ENCODE results near the gene PDHX.
A peak's percentile ranks its signal among the peaks of the same experiment; 100 is the strongest.
"Not testable (repeated sequence)": the region's sequence is repeated elsewhere in the genome, so short reads cannot be mapped to it uniquely, and the experiment has no call there.

Gene PDHX

DNA sequence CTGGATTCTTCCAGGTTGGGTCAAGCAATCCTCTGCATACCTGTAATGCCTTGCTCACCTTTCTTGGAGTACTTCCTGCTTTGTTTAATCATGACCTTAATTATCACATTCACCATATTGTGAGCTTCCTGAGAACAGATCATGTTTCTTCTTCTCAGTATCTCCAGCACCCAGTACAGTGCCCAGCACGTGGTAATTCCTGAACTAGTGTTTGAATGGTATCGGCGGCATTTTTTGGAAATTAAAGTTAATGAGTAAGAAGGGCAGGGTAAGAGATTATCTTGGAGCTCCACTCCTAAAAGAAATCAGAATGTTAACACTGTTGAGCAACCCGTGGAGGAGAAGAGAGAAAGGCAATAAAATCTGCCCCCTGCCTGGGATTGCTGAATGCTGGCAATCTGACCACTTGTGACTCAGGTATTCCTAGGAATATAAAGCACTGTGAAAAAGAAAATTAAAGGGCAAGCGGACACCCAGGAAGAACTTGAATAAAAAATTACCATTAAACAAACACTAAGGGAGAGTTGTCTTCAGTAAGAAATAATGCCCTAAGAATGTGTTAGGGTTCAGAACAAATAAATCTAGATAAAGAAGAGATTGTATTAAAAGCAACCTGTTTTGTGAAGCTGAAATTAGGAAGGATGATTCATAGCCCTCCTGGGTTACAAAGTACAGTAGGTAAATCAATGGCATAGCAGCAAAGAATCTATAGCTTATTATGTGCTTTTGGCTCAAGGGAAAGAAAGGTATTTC is 92.9 kb downstream of the PDHX start:
- Mint-ChIP-seq H3K27ac (no peak overlapping the region), H3K36me3 (peaks cover 6% of the 10 kb centered on the region), H3K9me3 (ENCODE audit: low read depth) (no peaks in the 10 kb centered on the region), H3K4me3 (peak overlapping the region; percentile 20), H3K27me3 (no peaks in the 10 kb centered on the region), H3K4me1 (ENCODE audit: low read depth) (peaks cover 65% of the 10 kb centered on the region)

DNA sequence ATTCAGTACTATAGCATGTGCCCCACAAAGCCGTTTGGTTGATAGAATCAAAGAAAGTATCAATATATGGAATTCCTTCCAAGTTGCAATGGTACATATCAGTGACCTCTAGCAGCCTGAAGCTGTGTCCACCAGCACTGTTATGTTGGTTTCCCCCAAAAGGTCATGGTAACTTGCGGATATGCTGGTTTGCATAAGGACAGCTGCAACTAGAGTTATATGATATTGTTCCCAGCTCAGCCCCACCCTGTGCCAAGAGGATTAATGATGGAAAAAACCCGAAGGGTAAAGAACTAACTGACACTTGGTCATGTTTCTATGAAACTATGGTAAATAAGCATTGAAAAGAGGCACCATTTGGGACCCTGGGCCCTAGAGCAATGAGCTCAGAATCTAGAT is 93.5 kb downstream of the PDHX start:
- H3K27ac Mint-ChIP-seq: no peak overlapping the region
- H3K4me3 Mint-ChIP-seq: no peak overlapping the region
- H3K4me1 Mint-ChIP-seq (ENCODE audit: low read depth): peaks cover 67% of the 10 kb centered on the region
- peaks cover 2% of the 10 kb centered on the region for H3K36me3 Mint-ChIP-seq
- H3K9me3 Mint-ChIP-seq (ENCODE audit: low read depth): no peaks in the 10 kb centered on the region
- H3K27me3 Mint-ChIP-seq: no peaks in the 10 kb centered on the region

DNA sequence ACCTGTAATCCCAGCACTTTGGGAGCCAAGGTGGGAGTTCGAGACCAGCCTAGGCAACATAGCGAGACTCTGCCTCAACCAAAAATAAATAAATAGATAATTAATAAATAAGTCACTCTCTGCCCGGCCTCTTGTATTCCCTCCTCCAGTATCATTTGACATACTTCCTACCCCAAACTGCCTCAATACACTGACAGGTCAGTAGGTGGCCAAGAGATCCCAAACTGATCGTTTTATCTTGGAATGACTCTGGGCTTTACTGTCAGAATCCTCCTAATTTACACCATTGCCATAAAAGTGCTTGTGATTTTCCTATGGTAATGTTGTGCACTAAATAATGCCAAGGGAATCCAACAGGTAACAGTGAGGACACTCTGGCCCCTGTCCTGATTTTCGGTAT is 94.2 kb downstream of the PDHX start:
- Mint-ChIP-seq H3K4me1 (ENCODE audit: low read depth) (peaks cover 67% of the 10 kb centered on the region), H3K9me3 (ENCODE audit: low read depth) (no peaks in the 10 kb centered on the region), H3K4me3 (no peak overlapping the region), H3K27me3 (no peaks in the 10 kb centered on the region), H3K36me3 (peaks cover 2% of the 10 kb centered on the region), H3K27ac (no peak overlapping the region)

DNA sequence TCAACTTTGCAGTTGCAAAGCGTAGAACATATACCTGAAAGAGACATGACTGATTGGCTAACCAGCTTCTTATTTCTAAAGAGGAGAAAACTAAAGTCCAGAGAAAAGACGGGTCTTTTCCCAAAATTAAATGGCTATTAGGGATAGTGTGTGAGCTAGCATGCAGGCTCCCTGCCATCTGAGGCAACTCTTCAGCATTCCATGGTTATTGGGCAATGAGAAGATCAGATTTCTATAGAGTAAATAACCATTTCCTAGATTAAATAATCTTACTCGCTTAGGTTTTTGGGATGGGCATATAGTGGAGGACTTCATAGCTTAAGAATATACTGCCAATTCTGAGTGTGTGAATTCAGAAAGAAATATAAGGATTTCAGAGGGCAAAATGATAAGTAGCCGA is 95.0 kb downstream of the PDHX start:
- Mint-ChIP-seq H3K36me3 (peaks cover 2% of the 10 kb centered on the region), H3K4me3 (peak overlapping the region; percentile 3), H3K27ac (no peak overlapping the region), H3K27me3 (no peaks in the 10 kb centered on the region), H3K9me3 (ENCODE audit: low read depth) (no peaks in the 10 kb centered on the region), H3K4me1 (ENCODE audit: low read depth) (peaks cover 64% of the 10 kb centered on the region)

DNA sequence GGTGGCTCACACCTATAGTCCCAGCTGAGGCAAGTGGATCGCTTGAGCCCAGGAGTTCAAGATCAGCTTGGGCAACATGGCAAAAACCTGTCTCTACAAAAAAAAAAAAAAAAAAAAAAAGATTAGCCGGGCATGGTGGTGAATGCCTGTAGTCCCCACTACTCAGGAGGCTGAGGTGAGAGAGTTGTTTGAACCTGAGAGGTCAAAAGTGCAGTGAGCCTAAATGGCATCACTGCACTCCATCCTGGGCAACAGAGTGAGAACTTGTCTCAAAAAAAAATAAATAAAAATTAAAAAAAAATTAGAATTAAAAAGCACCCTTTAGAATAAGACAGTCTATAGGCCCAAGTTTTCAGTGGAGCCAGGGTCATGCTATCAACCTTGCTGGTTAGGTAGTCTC is 95.5 kb downstream of the PDHX start:
- H3K36me3 Mint-ChIP-seq: peaks cover 2% of the 10 kb centered on the region
- H3K27ac Mint-ChIP-seq: peak overlapping the region; percentile 90
- H3K27me3 Mint-ChIP-seq: no peaks in the 10 kb centered on the region
- peak overlapping the region; percentile 60 for H3K4me3 Mint-ChIP-seq
- peaks cover 58% of the 10 kb centered on the region for H3K4me1 Mint-ChIP-seq (ENCODE audit: low read depth)
- H3K9me3 Mint-ChIP-seq (ENCODE audit: low read depth): no peaks in the 10 kb centered on the region

DNA sequence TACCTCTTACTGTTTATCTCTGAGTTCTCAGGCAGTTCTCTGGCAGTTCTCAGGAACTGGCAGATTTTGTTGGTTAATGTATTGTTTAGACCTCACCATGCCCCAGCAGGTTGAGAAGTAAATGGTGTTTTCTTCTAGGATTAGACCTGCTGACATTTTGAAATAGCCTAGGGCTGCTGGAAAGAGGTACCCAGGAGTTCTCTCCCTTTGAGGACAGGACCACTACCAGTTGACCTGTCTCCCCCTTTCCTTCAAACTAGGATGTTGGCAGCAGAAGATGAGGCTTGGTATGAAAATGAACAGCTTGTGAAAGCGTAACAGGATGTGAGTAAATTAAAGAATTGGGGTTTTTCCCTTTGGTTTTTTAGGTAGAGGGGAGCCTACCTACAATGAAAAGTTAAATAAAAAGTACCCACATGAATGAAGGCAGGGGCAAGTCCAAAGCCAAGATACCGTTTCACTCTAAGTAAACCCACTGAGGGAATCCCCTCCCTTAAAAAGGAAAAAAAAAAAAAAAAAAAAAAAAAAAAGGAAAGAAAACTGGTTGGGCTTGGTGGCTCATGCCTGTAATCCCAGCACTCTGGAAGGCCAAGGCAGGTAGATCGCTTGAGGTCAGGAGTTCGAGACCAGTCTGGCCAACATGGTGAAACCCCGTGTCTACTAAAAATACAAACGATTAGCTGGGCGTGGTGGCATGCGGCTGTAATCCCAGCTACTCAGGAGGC is 96.2 kb downstream of the PDHX start:
- no peaks in the 10 kb centered on the region for H3K27me3 Mint-ChIP-seq
- H3K27ac Mint-ChIP-seq: peak overlapping the region; percentile 90
- H3K4me3 Mint-ChIP-seq: peak overlapping the region; percentile 60
- H3K9me3 Mint-ChIP-seq (ENCODE audit: low read depth): no peaks in the 10 kb centered on the region
- H3K4me1 Mint-ChIP-seq (ENCODE audit: low read depth): peaks cover 54% of the 10 kb centered on the region
- H3K36me3 Mint-ChIP-seq: peaks cover 2% of the 10 kb centered on the region

DNA sequence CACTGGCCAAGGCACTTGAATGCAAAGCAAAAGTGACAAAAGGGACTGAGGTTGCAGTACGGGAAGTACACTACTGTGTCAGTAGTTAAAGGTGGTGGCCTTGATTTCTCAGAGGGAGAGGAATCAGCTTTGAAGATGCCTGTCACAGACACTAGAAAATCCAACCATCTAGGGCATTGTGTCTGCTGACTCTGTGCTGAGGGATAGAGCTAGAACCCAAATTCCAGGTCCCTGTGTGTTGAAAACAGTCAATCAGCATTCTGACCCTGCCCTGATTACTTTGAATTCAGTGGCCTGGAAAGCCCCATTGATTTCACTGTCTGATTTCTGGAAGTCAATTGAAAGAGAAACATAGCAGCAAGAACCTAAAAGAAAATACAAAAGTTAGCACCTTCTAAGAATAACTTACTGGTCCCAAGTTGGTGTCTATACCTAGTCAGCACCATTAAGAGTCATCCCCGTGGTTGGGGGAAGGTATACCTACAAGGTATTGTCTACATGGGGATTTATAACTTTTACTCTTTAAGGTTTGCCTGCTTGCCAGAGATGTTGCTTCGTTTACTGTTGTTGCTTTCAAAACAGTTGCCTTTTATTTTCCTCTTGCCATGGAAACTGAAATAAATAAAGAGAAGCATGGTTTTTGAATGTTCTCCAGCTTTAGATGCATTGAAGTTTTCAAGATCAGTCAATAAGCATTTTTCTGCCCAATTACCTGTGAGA is 97.3 kb downstream of the PDHX start:
- H3K27ac Mint-ChIP-seq: peak overlapping the region; percentile 81
- no peaks in the 10 kb centered on the region for H3K27me3 Mint-ChIP-seq
- peak overlapping the region; percentile 51 for H3K4me3 Mint-ChIP-seq
- peaks cover 2% of the 10 kb centered on the region for H3K36me3 Mint-ChIP-seq
- no peaks in the 10 kb centered on the region for H3K9me3 Mint-ChIP-seq (ENCODE audit: low read depth)
- peaks cover 49% of the 10 kb centered on the region for H3K4me1 Mint-ChIP-seq (ENCODE audit: low read depth)

DNA sequence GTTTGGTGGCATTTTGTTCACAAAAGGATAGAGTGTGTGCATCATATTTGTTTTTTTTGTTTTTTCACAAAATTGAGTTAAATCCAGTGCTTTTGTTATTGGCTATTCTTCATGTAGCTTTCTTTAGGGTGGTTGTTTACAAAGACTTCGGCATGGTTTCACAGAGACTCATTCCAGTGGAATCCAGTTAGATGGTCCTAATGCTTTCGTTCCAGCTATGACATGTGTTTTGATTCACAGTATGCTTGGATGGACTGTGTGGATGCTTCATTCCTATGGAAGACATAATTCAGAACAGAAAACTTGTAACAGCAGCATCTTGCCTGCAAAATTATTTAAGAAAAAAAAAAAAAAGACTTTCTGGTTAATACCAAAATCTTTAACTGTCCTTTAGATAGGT is 97.9 kb downstream of the PDHX start:
- H3K27me3 Mint-ChIP-seq: no peaks in the 10 kb centered on the region
- H3K4me3 Mint-ChIP-seq: peak overlapping the region; percentile 51
- no peaks in the 10 kb centered on the region for H3K9me3 Mint-ChIP-seq (ENCODE audit: low read depth)
- H3K36me3 Mint-ChIP-seq: no peaks in the 10 kb centered on the region
- no peak overlapping the region for H3K27ac Mint-ChIP-seq
- peaks cover 46% of the 10 kb centered on the region for H3K4me1 Mint-ChIP-seq (ENCODE audit: low read depth)

DNA sequence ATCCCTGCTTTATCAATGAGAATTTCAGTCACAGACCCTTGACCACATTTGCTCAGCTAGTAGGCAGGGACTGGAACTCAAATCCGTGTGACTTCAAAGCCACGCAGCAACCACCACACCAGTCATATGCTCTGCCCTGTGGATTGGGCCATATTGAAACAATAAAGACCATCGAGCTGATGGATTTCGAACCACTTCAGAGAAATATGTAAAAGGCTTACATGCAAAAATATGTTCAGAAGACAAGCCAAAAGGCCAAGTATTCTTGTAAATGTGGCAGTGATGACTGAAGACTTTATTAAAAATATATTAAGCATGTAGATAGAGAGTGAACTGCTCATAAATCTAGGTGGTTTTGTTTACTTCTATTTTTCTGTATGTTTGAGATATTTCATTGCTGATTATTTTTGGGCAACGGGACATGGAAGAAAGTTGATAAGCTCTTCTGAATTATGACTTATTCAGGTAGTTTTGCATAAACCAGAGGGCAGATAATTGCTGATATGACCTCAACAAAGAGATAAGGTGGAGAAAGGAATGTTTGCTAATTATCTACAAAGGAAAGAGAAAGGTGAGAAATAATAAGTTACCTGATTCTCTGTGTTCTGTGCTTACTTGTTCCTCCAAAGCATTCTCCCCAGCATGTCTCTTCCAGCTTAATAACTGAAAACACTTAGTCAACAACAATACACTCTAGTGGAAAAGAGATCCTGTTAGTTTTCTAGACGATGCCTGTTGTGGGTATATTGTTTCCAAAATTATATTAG is 99.4 kb downstream of the PDHX start:
- no peaks in the 10 kb centered on the region for H3K9me3 Mint-ChIP-seq (ENCODE audit: low read depth)
- H3K27me3 Mint-ChIP-seq: no peaks in the 10 kb centered on the region
- no peak overlapping the region for H3K27ac Mint-ChIP-seq
- H3K36me3 Mint-ChIP-seq: no peaks in the 10 kb centered on the region
- peaks cover 37% of the 10 kb centered on the region for H3K4me1 Mint-ChIP-seq (ENCODE audit: low read depth)
- no peak overlapping the region for H3K4me3 Mint-ChIP-seq

DNA sequence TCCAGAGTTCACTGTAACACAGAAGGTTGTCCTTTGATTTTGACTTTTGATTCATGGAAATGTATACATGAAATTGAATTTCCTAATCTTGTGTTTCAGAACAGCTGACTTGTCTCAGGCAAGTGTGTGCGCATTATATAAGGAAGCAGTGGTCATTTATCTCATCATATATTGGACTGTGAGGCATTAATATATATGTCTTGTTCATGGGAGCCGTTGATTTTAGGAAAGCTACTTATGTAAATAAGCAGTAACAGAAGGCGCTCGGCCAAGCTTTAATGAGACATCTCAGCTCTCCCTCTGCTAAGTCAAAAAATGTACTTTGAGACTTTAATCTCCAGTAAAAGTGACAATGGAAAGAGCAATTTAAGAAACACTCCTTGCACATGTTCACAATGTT is 100.5 kb downstream of the PDHX start:
- Mint-ChIP-seq H3K4me1 (ENCODE audit: low read depth) (peaks cover 29% of the 10 kb centered on the region), H3K4me3 (no peak overlapping the region), H3K36me3 (no peaks in the 10 kb centered on the region), H3K27ac (no peak overlapping the region), H3K27me3 (no peaks in the 10 kb centered on the region), H3K9me3 (ENCODE audit: low read depth) (no peaks in the 10 kb centered on the region)

DNA sequence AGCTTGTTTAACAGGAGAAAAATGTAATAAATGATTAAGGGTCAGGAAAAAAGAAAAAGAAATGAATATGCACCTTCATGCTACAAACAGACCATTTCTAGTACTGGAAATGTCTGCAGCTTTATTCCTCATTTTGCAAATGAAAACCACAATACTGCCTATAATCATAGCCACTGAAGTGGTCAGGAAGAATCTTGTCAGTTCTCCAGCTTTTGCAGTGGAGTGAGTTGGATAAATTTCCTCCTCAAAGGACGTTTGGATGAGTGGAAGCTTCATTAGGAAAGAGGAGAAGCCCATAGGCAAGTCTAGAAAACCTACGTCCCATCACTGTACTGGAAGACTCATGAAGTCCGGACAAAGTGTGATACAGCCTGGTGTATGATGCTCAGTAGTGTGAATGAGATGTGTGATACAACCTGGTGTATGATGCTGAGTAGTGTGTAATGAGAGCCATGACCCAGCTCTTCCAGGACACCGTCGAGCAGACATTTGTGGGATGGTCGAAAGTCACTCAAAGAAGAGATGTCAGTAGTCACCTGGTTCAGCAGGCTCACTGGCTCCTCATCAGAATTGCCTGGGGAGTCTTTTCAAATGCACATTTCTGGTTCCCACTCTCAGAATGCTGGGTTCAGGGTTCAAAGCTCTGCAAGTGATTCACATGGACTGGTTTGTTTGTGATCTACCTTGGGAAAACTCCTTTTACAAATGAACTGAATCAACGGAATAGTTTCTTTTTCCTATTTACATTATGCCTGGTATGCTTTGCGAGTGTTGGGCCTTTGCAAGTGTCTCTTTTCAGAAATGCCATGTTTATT is 101.3 kb downstream of the PDHX start:
- no peak overlapping the region for H3K27ac Mint-ChIP-seq
- peaks cover 22% of the 10 kb centered on the region for H3K4me1 Mint-ChIP-seq (ENCODE audit: low read depth)
- no peaks in the 10 kb centered on the region for H3K9me3 Mint-ChIP-seq (ENCODE audit: low read depth)
- no peaks in the 10 kb centered on the region for H3K36me3 Mint-ChIP-seq
- no peak overlapping the region for H3K4me3 Mint-ChIP-seq
- no peaks in the 10 kb centered on the region for H3K27me3 Mint-ChIP-seq

DNA sequence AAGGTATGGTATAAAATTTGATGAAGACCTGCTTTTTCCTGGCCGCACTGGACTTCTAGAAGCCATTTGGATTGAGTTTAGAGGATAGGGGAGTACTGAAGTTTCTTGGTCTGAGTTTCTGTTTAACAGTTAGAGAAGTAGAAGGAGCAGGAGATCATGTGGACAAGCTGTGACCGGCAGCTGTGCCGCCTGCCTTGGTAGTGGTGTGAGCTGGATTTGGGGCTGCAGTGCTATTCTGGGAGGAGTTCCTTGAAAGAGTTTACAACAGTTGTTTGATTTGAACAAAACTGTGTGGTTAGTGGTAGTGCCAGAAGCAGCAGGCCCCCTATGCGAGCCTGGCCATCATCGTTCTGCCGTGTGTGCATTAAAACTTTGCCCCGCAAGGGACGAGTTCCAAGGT is 105.2 kb downstream of the PDHX start:
- H3K4me1 Mint-ChIP-seq (ENCODE audit: low read depth): peaks cover 6% of the 10 kb centered on the region
- no peak overlapping the region for H3K4me3 Mint-ChIP-seq
- H3K36me3 Mint-ChIP-seq: peaks cover 17% of the 10 kb centered on the region
- H3K27me3 Mint-ChIP-seq: no peaks in the 10 kb centered on the region
- H3K9me3 Mint-ChIP-seq (ENCODE audit: low read depth): peaks cover 19% of the 10 kb centered on the region
- no peak overlapping the region for H3K27ac Mint-ChIP-seq

DNA sequence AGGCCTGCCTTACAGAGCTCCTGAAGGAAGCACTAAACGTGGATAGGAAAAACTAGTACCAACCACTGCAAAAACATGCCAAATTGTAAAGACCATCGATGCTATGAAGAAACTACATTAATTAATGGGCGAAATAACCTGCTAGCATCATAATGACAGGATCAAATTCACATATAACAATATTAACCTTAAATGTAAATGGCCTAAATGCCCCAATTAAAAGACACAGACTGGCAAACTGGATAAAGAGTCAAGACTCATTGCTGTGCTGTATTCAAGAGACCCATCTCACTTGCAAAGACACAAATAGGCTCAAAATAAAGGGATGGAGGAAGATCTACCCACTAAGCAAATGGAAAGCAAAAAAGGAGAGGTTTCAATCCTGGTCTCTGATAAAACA is 107.5 kb downstream of the PDHX start:
- Mint-ChIP-seq H3K4me1 (ENCODE audit: low read depth) (peaks cover 10% of the 10 kb centered on the region), H3K9me3 (ENCODE audit: low read depth) (peaks cover 19% of the 10 kb centered on the region), H3K36me3 (peaks cover 17% of the 10 kb centered on the region)
- H3K27ac Mint-ChIP-seq, H3K4me3 Mint-ChIP-seq, H3K27me3 Mint-ChIP-seq: not testable (repeated sequence)

DNA sequence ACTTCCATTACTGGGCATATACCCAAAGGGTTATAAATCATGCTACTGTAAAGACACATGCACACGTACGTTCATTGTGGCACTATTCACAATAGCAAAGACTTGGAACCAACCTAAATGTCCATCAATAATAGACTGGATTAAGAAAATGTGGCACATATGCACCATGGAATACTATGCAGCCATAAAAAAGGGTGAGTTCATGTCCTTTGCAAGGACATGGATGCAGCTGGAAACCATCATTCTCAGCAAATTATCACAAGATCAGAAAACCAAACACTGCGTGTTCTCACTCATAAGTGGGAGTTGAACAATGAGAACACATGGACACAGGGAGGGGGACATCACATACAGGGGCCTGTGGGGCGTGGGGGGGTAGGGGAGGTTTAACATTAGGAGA is 111.6 kb downstream of the PDHX start:
- Mint-ChIP-seq H3K4me1 (ENCODE audit: low read depth) (peaks cover 32% of the 10 kb centered on the region), H3K9me3 (ENCODE audit: low read depth) (peaks cover 18% of the 10 kb centered on the region), H3K36me3 (peaks cover 17% of the 10 kb centered on the region)
- H3K4me3 Mint-ChIP-seq, H3K27me3 Mint-ChIP-seq, H3K27ac Mint-ChIP-seq: not testable (repeated sequence)
